Measurements from ENCODE around the gene PTDSS2. TPM values are rescaled to one million over a fixed set of nuclear protein-coding genes. Genes with fewer than 3 reads are reported as not detected.

The PTDSS2 gene
- total and polyA plus RNA-seq, 2 of the 13 experiments (the other 11 are each of a cell fraction or from before 2014, with no cell fraction given) = 21.7 to 26.4 TPM

DNA sequence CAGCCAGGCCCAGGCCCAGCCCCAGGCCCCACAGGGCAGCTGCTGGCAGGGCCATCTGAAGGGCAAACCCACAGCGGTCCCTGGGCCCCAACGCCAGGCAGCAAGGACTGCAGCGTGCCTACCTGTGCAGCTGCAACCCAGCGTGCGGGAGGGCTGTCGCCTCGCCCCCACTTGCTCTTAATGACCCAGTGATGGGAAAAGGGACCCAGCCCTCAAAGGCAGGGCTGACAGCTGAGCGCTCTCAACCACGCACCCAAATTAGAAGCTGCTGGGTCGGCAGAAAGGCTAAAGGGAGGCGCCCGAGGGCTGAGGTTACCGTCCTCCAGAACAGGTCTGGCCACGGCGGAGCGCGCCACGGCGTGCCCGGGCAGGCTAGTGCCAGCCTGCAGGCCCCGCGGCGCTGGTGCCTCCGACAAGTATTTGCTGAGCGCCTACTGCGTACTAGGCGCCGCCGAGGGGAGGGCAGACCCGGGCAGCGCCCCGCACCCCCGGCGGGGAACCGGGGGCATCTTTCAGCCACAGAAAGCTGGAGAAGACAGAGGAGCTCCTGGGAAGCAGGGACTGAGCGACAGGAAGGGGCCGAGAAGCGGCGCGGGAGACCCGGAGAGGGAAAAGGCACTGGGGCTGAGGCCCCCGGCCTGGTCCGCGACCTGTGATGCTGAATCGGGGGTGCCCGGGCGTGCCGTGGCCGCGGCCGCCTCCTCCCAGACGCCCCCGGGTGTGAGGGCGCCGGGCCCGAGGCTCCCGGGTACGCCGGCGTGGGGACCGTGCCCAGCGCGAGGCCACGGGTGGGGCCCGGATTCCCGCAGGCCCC lies 84.5 kb downstream of the PTDSS2 start (continued):
- TF ChIP-seq SMARCE1 (IDR thresholded peaks at IDR 0.05; ENCODE audit: borderline replicate concordance) = no peak
- peak; percentile 45 for TF ChIP-seq HNRNPLL (IDR thresholded peaks at IDR 0.05; ENCODE audit: low read depth, low read length, poor library complexity, severe bottlenecking)
- TF ChIP-seq, protein P1, sequence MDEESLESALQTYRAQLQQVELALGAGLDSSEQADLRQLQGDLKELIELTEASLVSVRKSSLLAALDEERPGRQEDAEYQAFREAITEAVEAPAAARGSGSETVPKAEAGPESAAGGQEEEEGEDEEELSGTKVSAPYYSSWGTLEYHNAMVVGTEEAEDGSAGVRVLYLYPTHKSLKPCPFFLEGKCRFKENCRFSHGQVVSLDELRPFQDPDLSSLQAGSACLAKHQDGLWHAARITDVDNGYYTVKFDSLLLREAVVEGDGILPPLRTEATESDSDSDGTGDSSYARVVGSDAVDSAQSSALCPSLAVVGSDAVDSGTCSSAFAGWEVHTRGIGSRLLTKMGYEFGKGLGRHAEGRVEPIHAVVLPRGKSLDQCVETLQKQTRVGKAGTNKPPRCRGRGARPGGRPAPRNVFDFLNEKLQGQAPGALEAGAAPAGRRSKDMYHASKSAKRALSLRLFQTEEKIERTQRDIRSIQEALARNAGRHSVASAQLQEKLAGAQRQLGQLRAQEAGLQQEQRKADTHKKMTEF (CRISPR knock-in tag; IDR thresholded peaks at IDR 0.05) = no peak
- TF ChIP-seq ZNF607 (CRISPR knock-in tag; IDR thresholded peaks at IDR 0.05; ENCODE audit: borderline replicate concordance) = no peak
- no peak for TF ChIP-seq ZNF234 (CRISPR knock-in tag; conservative IDR thresholded peaks at IDR 0.05)

DNA sequence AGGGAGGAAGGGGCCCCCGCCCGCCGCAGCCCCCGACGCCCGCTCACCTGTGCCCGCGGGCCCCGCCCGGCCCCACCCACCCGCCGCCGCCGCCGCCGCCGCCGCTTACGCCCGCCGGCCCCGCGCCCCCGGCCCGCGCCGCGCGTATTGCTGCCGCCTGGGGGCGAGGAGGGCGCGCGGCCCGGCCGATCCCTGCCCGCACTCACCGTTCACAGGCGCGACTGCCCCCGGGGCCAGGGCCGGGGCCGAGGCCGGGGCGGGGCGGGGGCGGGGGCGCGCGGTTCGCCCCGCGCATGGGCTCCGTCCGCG lies 85.1 kb downstream of the PTDSS2 start:
- no peak for FAIRE-seq
- peaks cover 4% of the 10 kb centered on the region for H3K79me2 ChIP-seq (ENCODE audit: insufficient read depth, low read length)
- H3K9ac ChIP-seq (ENCODE audit: insufficient read depth, low read depth, low read length) = peak overlapping the region; percentile 82
- DNase-seq (ENCODE audit: low spot score) = no peak
- CTCF ChIA-PET (ENCODE audit: low intra/inter-chr PET ratio, low total read pairs) = no interaction called here
- WGBS (ENCODE audit: low lambda C conversion rate) = 0% methylated on average over 5 of the region's 56 CpGs
- peak overlapping the region; percentile 78; the same call in 1 of the 2 replicates for H3K4me2 ChIP-seq (ENCODE audit: low read depth, low read length)
- in situ Hi-C loops (cut with HindIII; ENCODE audit: extremely low pct_ligation_motif_present, low pct_unique_long_range_greater_than_20kb) (no loop called here), intact Hi-C loops (cut with micrococcal nuclease; ENCODE audit: unreplicated experiment) (no loop called here)
- ATAC-seq = no peak
- H3K4me1 ChIP-seq (ENCODE audit: insufficient read depth, low read length) = peaks cover 41% of the 10 kb centered on the region
- H3K9me3 ChIP-seq (ENCODE audit: low read length) = no peaks in the 10 kb centered on the region
- BruUV-seq (replicated peaks) = no TSS peak
- no peak overlapping the region for H3K27ac ChIP-seq (ENCODE audit: extremely low read length, insufficient read depth, low read length)
- H3K4me3 ChIP-seq (replicated peaks in 1 of 3; ENCODE audit: insufficient read depth in 1 of 3, low read depth in 2 of 3, low read length in 3 of 3) = peak overlapping the region in 2 of 3 experiments; percentile 93 to 95; a peak in 4 of 6 replicates
- H4K20me1 ChIP-seq (ENCODE audit: insufficient read depth, low read length) = no peaks in the 10 kb centered on the region; the same call in 1 of the 2 replicates
- no peak for TF ChIP-seq MAF1 (CRISPR knock-in tag; IDR thresholded peaks at IDR 0.05; ENCODE audit: borderline replicate concordance)
- no peak for TF ChIP-seq TBX2 (CRISPR knock-in tag; IDR thresholded peaks at IDR 0.05; ENCODE audit: borderline replicate concordance)
- no peak for TF ChIP-seq ZNF484 (CRISPR knock-in tag; IDR thresholded peaks at IDR 0.05; ENCODE audit: borderline replicate concordance, low read depth)
- TF ChIP-seq ZNF543 (CRISPR knock-in tag; IDR thresholded peaks at IDR 0.05) = peak; percentile 6; the same call in 1 of the 2 replicates
- no peak for TF ChIP-seq FOXO1 (CRISPR knock-in tag; IDR thresholded peaks at IDR 0.05)
- no peak for TF ChIP-seq ZNF24 (IDR thresholded peaks at IDR 0.05)
- TF ChIP-seq FLYWCH1 (CRISPR knock-in tag; IDR thresholded peaks at IDR 0.05) = no peak
- TF ChIP-seq, protein P2, sequence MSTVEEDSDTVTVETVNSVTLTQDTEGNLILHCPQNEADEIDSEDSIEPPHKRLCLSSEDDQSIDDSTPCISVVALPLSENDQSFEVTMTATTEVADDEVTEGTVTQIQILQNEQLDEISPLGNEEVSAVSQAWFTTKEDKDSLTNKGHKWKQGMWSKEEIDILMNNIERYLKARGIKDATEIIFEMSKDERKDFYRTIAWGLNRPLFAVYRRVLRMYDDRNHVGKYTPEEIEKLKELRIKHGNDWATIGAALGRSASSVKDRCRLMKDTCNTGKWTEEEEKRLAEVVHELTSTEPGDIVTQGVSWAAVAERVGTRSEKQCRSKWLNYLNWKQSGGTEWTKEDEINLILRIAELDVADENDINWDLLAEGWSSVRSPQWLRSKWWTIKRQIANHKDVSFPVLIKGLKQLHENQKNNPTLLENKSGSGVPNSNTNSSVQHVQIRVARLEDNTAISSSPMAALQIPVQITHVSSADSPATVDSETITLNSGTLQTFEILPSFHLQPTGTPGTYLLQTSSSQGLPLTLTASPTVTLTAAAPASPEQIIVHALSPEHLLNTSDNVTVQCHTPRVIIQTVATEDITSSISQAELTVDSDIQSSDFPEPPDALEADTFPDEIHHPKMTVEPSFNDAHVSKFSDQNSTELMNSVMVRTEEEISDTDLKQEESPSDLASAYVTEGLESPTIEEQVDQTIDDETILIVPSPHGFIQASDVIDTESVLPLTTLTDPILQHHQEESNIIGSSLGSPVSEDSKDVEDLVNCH (CRISPR knock-in tag; IDR thresholded peaks at IDR 0.05) = no peak
- H3K27me3 ChIP-seq (ENCODE audit: control insufficient read depth in 1 of 2, insufficient read depth in 2 of 2, low read length in 2 of 2) = peaks cover 3 to 6% of the 10 kb centered on the region in 2 experiments; a peak in 3 of 5 replicates
- POLR2A ChIA-PET = interaction anchor here (1.0 to 1.5 kb wide), 13 partner anchors 9 to 284 kb away, joined by 3 to 7 read pairs (median 4); partner anchors contain the start of genes PHRF1, PNPLA2 and RNH1
- H2AFZ ChIP-seq (ENCODE audit: low read length) = no peak overlapping the region
- H3K36me3 ChIP-seq (replicated peaks in 1 of 2; ENCODE audit: control insufficient read depth in 1 of 2, insufficient read depth in 2 of 2, low read length in 2 of 2) = peaks cover 10 to 19% of the 10 kb centered on the region in 2 experiments; a peak in 4 of 5 replicates
